ENCODE data around the gene HMG20B.
"Not testable (repeated sequence)": the region's sequence is repeated elsewhere in the genome, so short reads cannot be mapped to it uniquely, and the experiment has no call there.

HMG20B gene

GRCh38 chr19:3556978-3557460 lies 15.7 kb upstream of the HMG20B start:
- peak; percentile 57 for DNase-seq

- DNase-seq, result peak; percentile 98
Observed at GRCh38 chr19:3557461-3558248, 15.1 kb upstream of the HMG20B start, which contains the start of gene MFSD12. MFSD12 (minus strand) TSS chr19:3557586; CDS start chr19:3557403, 183 bp downstream.

- peak; percentile 51 for DNase-seq
Observed at GRCh38 chr19:3563709-3564524, 8.8 kb upstream of the HMG20B start.

- DNase-seq, result no peak
Observed at GRCh38 chr19:3565139-3565538, 7.6 kb upstream of the HMG20B start.

- not testable (repeated sequence) for DNase-seq
Observed at GRCh38 chr19:3570042-3570441, 2.7 kb upstream of the HMG20B start.

DNA sequence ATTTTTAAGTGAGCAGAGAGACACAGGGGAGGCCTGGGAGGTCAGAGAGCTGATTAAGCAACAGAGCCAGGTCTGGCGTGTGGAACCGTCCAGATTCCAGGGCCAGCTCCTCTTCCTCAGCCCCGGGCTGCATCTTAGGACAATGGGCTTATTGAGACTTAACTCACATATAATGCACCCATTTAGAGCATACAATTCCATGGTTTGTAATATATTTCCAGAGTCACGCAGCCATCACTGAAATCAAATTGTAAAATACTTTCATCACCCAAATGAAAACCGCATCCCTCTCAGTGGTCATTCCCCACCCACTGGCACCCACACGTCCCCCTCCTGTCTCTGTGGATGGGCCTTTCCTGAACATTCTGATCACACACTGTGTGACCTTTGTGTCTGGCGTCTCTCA lies 2.1 kb upstream of the HMG20B start:
- peak; percentile 65 for DNase-seq

DNA sequence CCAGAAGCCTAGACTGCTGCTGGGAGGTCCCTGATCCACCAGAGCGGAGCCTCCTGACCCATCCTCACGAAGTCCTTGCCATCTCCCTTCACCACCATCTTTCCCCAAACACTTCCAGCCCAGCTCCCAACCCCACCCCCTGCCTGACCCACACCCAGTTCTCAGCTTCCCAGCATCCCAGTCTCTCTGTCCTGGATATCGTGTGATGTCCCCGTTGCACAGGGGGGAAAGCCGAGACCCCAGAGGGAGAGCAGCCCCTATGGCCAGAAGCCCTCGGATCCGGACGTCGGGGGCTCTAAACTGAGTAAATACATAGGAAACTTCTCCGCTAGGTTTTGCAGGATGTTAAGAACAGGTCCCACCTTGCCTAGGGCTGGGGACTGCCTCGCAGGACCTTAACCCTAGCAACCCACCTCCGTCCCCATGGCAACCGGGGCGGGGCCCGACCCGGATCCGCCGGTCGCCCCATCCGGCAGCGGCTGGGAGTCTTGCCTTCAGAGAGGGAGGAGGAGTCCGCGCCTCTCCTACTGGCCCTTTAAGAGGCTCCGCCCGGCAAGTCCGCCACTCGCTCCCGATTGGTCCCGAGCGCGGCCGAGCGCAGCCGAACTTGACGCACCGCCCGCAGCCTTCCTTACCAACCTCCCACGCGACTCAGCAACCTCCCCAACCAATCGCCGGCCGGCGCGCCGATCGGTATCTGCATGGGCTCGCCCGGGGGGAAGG lies 451 bp upstream of the HMG20B start:
- peak; percentile 100 for DNase-seq

- DNase-seq, result no peak
Observed at GRCh38 chr19:3573162-3573857, 566 bp downstream of the HMG20B start.

GRCh38 chr19:3573858-3574637 lies 1.3 kb downstream of the HMG20B start:
- DNase-seq, result peak; percentile 99

- no peak for DNase-seq
Observed at GRCh38 chr19:3575260-3575741, 2.6 kb downstream of the HMG20B start.

DNA sequence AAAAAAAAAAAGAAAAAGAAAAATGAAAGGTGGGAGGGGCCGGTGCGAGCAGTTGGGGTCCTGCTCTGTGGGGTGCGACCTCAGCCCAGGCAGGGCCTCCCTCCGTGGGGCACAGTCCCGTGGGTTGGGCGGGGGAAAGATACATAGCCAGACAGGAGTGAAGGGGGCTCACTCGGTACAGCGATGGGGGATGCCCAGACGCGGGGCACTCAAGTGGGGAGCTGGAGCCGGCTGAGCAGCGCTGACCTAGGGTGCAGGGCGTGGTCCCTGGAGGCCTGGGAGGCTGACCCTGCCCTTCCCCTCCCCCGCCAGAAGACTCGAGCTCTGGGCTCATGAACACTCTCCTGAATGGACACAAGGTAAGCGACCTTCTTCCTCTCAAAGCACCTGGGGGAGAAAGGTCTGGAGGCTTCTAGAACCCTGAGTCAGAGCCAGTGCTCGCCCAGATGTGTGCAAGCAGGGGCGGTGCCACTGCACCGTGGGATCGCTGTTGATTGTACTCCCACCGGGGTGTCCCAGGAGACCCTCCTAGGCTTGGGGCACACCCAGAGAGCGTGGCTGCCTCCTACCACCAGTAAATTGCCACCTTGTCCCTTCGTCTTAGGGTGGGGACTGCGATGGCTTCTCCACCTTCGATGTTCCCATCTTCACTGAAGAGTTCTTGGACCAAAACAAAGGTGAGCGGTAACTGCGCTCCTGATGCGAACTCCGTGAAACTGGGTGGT lies 3.4 kb downstream of the HMG20B start:
- no peak for DNase-seq

GRCh38 chr19:3576696-3577443 lies 4.1 kb downstream of the HMG20B start:
- no peak for DNase-seq

- no peak for DNase-seq
Observed at GRCh38 chr19:3577723-3578344, 5.1 kb downstream of the HMG20B start.

- no peak for DNase-seq
Observed at GRCh38 chr19:3578390-3578789, 5.6 kb downstream of the HMG20B start.

DNA sequence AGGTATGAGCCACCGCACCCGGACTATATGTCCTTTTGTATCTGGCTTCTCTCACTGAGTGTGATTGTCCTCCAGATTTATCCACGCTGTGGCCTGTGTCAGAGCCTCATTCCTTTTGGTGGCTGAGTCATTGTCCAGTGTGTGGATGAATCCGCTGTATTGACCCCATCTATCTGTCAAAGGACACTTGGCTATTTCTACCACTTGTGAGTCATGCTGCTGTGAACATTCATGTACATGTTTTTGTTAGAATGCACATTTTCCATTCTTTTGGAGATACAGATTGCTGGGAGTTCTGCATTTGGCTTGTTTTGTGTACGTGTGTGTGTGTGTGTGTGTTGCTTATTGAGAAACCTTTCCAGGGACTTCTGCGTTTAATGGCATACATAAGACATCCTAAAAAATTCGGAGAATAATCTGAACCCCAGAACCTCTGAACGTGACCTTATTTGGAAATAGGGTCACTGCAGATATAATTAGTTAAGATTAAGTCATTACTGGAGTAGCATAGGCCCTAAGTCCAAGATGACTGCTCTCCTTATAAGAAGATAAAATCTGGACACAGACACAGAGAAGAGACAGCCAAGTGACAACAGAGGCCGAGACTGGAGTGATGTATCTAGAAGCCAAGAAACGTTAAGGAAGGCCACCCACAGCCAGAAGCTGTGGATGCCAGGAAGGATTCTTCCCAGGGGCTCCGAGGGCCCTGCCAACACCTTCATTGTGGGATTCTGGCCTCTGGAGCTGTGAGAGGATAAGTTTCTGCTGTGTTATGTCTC lies 7.6 kb downstream of the HMG20B start:
- peak; percentile 85 for DNase-seq

DNA sequence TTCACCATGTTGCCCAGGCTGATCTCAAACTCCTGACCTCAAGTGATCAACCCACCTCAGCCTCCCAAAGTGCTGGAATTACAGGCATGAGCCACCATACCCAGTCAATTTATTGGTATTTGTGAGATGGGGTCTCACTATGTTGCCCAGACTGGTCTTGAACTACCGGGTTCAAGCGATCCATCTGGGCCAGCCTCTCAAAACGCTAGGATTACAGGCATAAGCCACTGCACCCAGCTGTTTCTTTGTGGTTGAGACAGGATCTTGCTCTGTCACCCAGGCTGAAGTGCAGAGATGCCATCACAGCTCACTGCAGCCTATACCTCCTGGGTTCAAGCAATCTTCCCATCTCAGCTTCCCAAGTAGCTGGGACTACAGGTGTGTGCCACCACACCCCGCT lies 9.0 kb downstream of the HMG20B start:
- not testable (repeated sequence) for DNase-seq

DNA sequence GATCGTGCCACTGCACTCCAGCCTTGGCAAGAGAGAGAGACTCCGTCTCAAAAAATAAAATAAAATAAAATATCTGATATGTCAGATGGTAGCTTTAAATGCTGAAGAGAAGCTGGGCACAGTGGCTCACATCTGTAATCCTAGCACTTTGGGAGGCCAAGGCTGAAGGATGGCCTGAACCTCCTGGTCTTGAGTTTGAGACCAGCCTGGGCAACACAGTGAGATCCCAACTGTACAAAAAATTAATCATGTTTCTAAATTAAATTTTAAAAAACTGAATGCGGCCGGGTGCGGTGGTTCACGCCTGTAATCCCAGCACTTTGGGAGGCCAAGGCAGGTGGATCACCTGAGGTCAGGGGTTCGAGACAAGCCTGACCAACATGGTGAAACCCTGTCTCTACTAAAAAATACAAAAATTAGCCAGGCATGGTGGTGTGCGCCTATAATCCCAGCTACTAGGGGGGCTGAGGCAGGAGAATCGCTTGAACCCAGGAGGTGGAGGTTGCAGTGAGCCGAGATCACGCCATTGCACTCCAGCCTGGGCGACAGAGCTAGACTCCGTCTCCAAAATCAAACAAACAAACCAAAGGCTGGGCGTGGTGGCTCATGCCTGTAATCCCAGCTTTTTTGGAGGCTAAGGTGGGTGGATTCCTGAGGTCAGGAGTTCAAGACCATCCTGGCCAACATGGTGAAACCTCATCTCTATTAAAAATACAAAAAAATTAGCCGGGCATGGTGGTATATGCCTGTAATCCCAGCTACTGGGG lies 11.5 kb downstream of the HMG20B start:
- DNase-seq, result not testable (repeated sequence)

Data from suppressor macrophage treated with lipopolysaccharide for 4 hours (primary cell).